Fibroblast of lung (primary cell): ENCODE data around the gene TGM6. TPM values are rescaled to one million over a fixed set of nuclear protein-coding genes. Genes with fewer than 3 reads are reported as not detected.

Experiments
- DNase-seq, 2 donors: peaks; one replicate each; pipeline versions ENCODE4 v3.0.0 to v3.0.0-alpha.2; 2010; ENCODE audit warnings: low read depth in 2 of 2
- H2AFZ ChIP-seq: 2 replicates; pipeline ENCODE4 v1.5.1; 2012; ENCODE audit warnings: low read length, control low read depth, inconsistent platforms
- H3K27ac ChIP-seq: 2 replicates; pipeline ENCODE4 v1.5.1; 2011; ENCODE audit warnings: low read length, control low read depth; ENCODE audit not compliant: insufficient read depth
- H3K27me3 ChIP-seq: 2 replicates; pipeline ENCODE4 v1.5.1; 2011; ENCODE audit warnings: mild to moderate bottlenecking, low read length; ENCODE audit not compliant: control insufficient read depth, insufficient read depth
- H3K36me3 ChIP-seq: 2 replicates; pipeline ENCODE4 v1.5.1; 2011; ENCODE audit warnings: low read length; ENCODE audit not compliant: control insufficient read depth, insufficient read depth
- H3K4me1 ChIP-seq: 2 replicates; pipeline ENCODE4 v1.5.1; 2011; ENCODE audit warnings: low read length; ENCODE audit not compliant: control insufficient read depth, insufficient read depth; ENCODE audit errors: extremely low read depth
- H3K4me2 ChIP-seq: 2 replicates; pipeline ENCODE4 v1.5.1; 2011; ENCODE audit warnings: low read length, control low read depth; ENCODE audit not compliant: insufficient read depth; ENCODE audit errors: extremely low read depth
- H3K4me3 ChIP-seq, 4 experiments: fragments of 200-600 bp in 1 of 4; sonication (generic) in 1 of 4; replicated peaks in 1 of 4; 2 replicates each; pipeline ENCODE4 v1.5.1; 2011 to 2016; ENCODE audit warnings: low read length in 4 of 4, low read depth in 3 of 4, mild to moderate bottlenecking in 3 of 4, control low read depth in 2 of 4, inconsistent platforms in 1 of 4, mixed read lengths in 1 of 4; ENCODE audit not compliant: insufficient read depth in 1 of 4; ENCODE audit errors: control extremely low read depth in 1 of 4
- H3K79me2 ChIP-seq: 2 replicates; pipeline ENCODE4 v1.5.1; 2012; ENCODE audit warnings: mild to moderate bottlenecking, low read length, inconsistent platforms; ENCODE audit not compliant: control insufficient read depth, insufficient read depth
- H3K9ac ChIP-seq: 2 replicates; pipeline ENCODE4 v1.5.1; 2011; ENCODE audit warnings: mild to moderate bottlenecking, low read length, control low read depth; ENCODE audit not compliant: insufficient read depth
- H3K9me3 ChIP-seq: 2 replicates; pipeline ENCODE4 v1.5.1; 2012; ENCODE audit warnings: low read depth, low read length; ENCODE audit not compliant: control insufficient read depth, insufficient read depth
- H4K20me1 ChIP-seq: 2 replicates; pipeline ENCODE4 v1.5.1; 2011; ENCODE audit warnings: low read length; ENCODE audit not compliant: control insufficient read depth, insufficient read depth; ENCODE audit errors: extremely low read depth
- EZH2 ChIP-seq: IDR thresholded peaks from 2 replicates; pipeline ENCODE4 v1.5.1; 2012; ENCODE audit warnings: low read length, control low read depth, mild to moderate bottlenecking; ENCODE audit errors: missing control alignments
- polyA plus RNA-seq, 2 donors: library from polyadenylated mRNA; depleted of rRNA in 1 of 2; stranded (reverse) in 1 of 2; unstranded in 1 of 2; fragments of >200 nt; gene quantifications; 2 replicates each; pipeline ENCODE4 v1.2.1, GENCODE V29; 2011 to 2012; ENCODE audit warnings: missing spikeins in 1 of 2
- total RNA-seq: library from RNA; depleted of rRNA; stranded (reverse); fragments of >200 nt; gene quantifications from 2 replicates; pipeline ENCODE4 v1.2.1, GENCODE V29; 2014
- TF ChIP-seq, protein P1 (sequence below), 2 donors: IDR thresholded peaks in 1 of 2; conservative IDR thresholded peaks in 1 of 2; 1 replicate in 1 of 2; 2 replicates in 1 of 2; pipeline ENCODE4 v1.5.1; 2011 to 2012; ENCODE audit warnings: low read length in 2 of 2, control low read depth in 1 of 2, inconsistent platforms in 1 of 2, low read depth in 1 of 2, mild to moderate bottlenecking in 1 of 2

Gene TGM6
- total and polyA plus RNA-seq, 2 donors (not counting 1 experiment from before 2014, with no cell fraction given) = not detected

DNA sequence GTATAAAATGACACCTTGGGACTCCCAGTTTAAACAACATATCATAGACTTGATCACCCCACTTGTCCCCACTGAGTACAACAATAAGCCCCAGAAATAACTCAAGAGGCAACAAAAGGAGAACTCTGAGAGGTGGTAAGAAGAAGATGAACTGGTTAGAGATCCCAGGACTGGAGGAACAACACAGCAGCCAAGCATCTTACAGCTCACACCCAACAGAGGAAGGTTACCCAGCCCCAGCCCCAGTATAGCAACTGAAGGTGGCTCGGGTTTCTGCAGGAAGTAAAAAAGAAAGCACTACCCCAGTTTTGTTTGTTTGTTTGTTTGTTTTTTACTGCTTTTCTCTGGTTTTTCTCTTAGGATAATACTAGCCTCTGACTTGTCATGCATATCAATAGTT is 17.1 kb upstream of the TGM6 start:
- Histone ChIP-seq H3K9ac (no peak overlapping the region), H2AFZ (no peak overlapping the region), H3K27ac (no peak overlapping the region), H3K79me2 (no peaks in the 10 kb centered on the region), H3K4me1 (no peaks in the 10 kb centered on the region), H3K9me3 (no peaks in the 10 kb centered on the region), H3K36me3 (no peaks in the 10 kb centered on the region), H3K4me3 (no peak overlapping the region), H3K27me3 (no peaks in the 10 kb centered on the region), H4K20me1 (no peaks in the 10 kb centered on the region), H3K4me2 (no peak overlapping the region)
- TF ChIP-seq, protein P1, sequence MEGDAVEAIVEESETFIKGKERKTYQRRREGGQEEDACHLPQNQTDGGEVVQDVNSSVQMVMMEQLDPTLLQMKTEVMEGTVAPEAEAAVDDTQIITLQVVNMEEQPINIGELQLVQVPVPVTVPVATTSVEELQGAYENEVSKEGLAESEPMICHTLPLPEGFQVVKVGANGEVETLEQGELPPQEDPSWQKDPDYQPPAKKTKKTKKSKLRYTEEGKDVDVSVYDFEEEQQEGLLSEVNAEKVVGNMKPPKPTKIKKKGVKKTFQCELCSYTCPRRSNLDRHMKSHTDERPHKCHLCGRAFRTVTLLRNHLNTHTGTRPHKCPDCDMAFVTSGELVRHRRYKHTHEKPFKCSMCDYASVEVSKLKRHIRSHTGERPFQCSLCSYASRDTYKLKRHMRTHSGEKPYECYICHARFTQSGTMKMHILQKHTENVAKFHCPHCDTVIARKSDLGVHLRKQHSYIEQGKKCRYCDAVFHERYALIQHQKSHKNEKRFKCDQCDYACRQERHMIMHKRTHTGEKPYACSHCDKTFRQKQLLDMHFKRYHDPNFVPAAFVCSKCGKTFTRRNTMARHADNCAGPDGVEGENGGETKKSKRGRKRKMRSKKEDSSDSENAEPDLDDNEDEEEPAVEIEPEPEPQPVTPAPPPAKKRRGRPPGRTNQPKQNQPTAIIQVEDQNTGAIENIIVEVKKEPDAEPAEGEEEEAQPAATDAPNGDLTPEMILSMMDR (conservative IDR thresholded peaks at IDR 0.05 in 1 of 2, IDR thresholded peaks at IDR 0.05 in 1 of 2; ENCODE audit: low read depth in 1 of 2, low read length in 2 of 2) = no peak
- no peak for TF ChIP-seq EZH2
- DNase-seq = no peak

DNA sequence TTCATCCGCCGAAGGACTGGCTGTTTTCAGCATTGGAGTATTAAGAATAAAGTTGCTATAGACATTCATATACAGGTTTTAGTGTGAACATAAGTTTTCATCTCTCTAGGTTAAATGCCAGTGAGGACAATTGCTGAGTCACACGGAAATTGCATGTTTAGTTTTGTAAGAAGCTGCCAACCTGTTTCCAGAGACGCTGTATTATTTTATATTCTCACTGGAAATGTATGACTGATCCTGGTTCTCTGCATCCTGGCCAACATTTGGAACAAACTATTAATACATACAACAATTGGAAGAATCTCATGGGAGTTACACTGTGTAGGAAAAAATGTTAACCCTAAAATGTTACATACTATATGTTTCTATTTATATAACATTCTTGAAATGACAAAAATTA is 16.7 kb upstream of the TGM6 start:
- DNase-seq = peak in 1 of 2 donors; percentile 13
- Histone ChIP-seq H3K27ac (no peak overlapping the region), H3K4me2 (no peak overlapping the region), H2AFZ (no peak overlapping the region), H3K9me3 (no peaks in the 10 kb centered on the region), H3K79me2 (no peaks in the 10 kb centered on the region), H3K27me3 (no peaks in the 10 kb centered on the region), H4K20me1 (no peaks in the 10 kb centered on the region), H3K9ac (no peak overlapping the region), H3K4me3 (no peak overlapping the region), H3K4me1 (no peaks in the 10 kb centered on the region), H3K36me3 (no peaks in the 10 kb centered on the region)
- TF ChIP-seq EZH2 = no peak
- TF ChIP-seq, protein P1 (conservative IDR thresholded peaks at IDR 0.05 in 1 of 2, IDR thresholded peaks at IDR 0.05 in 1 of 2; ENCODE audit: low read depth in 1 of 2, low read length in 2 of 2) = no peak

DNA sequence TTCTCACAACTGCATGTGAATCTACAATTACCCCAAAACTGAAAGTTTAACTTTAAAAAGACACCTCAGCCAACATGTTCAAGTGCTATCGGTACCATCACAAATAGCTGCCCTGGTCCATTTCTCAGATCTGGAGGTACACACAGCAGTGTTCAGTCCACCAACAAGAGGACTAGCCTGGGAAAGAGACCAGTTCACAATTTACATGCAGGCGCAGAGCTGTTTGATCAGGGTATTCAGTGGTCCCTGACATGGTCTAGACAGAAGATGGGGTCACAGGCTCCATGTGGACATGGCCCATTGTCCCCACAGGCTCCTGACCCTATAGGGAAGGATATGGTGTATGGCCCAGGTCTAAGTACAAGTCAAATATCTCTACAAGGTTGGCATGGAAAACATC is 15.6 kb upstream of the TGM6 start:
- Histone ChIP-seq H3K4me3 (no peak overlapping the region), H3K9me3 (no peaks in the 10 kb centered on the region), H3K79me2 (no peaks in the 10 kb centered on the region), H3K36me3 (no peaks in the 10 kb centered on the region), H3K4me2 (no peak overlapping the region), H4K20me1 (no peaks in the 10 kb centered on the region), H3K9ac (no peak overlapping the region), H3K27me3 (no peaks in the 10 kb centered on the region), H3K4me1 (no peaks in the 10 kb centered on the region), H3K27ac (no peak overlapping the region), H2AFZ (no peak overlapping the region)
- no peak for DNase-seq
- TF ChIP-seq, protein P1 (conservative IDR thresholded peaks at IDR 0.05 in 1 of 2, IDR thresholded peaks at IDR 0.05 in 1 of 2; ENCODE audit: low read depth in 1 of 2, low read length in 2 of 2) = no peak
